Activated T-cell treated with anti-CD3 and anti-CD28 coated beads, Interleukin-2, amount 50 U/mL, for 48 hours (primary cell): Measurements from ENCODE around the gene C1QTNF12.

Experiments used
- DNase-seq, 2 experiments: peaks; one replicate each; pipeline ENCODE4 v3.0.0-alpha.2; 2020

C1QTNF12 gene

DNA sequence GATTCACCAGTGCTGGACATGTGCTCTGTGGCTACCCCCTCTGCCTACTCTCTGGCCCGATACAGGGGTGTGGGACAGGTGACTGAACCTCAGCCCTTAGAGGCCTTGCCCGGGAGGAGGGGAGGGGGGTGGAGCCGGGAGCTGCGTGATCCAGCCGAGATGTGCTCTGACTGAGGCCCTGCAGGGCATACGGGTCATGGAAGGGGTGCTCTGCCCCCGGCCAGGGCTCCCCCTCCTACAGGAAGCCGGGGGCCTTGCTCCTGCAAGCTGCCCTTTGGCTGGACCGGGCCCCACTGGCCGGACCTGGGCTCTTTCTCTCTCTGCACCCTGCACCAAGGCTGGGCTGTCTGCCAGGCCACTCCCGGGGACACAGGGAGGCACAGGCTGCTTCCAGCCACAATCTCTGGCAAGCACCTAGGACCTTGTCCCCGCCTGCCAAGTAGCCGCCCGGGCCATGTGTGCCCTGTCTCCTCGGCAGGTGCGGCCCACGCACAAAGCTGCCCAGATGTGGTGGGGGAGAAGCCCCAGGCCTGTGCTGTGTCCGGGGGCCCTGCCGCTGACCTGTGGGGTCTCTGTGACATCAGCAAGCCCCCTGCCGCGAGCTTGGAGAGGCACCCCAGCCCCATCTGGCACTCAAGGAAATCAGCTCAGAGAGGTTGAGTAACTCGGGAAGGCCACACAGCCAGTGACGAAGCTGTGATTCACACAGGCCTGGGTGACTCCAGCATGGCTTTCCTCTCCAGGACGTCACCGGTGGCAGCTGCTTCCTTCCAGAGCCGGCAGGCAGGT, 35.2 kb upstream of the C1QTNF12 start:
- peak in 1 of 2 experiments; percentile 54 for DNase-seq

DNA sequence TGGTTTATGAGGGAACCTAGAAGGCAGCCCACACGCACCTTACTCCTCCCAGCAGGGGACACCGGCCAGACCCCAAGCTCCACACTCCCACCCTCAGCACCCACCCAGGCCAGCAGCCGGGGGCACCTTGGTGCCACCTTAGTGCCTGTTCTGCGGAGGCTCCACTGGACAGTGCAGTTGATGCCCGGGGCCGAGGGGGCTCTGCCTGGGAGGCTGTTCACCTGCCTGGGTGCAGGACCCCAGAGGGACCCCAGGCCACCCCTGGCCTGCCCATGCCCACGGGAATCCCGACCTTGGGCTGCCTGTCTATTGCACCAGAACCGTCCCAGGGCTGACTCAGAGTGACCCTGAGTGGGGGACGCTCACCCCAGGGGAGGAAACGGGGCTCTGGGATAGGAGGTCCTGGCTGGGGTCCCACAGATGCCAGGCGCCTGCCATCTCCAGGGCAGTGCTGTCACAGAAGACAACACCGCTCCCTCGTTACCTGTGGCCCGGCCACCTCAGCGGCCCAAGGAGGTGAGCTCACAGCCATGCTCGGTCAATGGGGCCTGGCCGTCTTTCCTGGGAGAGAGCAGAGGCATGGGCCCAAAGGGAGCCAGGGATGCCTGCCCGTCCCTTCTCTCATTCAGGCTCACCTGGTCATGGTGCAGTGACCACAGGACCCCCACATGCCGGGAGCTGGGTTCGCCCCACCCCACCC, 34.4 kb upstream of the C1QTNF12 start:
- DNase-seq, result no peak

DNA sequence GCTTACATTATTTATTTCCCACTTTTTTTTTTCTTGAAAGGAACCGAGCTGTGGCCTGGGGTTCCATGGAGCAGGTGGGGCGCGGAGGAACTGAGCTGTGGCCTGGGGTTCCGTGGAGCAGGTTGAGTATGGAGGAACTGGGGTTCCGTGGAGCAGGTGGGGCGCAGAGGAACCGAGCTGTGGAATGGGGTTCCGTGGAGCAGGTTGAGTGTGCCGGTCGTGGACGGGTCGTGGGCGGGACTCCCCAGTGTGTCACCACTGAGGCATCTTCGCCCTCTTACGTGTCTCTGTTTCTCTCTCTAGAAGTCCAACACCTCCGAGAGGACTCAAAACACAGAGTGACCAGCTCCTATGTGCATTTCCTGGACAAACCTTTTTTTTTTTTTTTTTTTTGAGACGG, 32.5 kb upstream of the C1QTNF12 start:
- no peak for DNase-seq

- no peak for DNase-seq
Measured at GRCh38 chr1:1278620-1279019, 32.1 kb upstream of the C1QTNF12 start.

GRCh38 chr1:1275836-1276235, 29.3 kb upstream of the C1QTNF12 start:
- no peak for DNase-seq

GRCh38 chr1:1274931-1275431, 28.5 kb upstream of the C1QTNF12 start:
- no peak for DNase-seq

GRCh38 chr1:1274299-1274930, 27.9 kb upstream of the C1QTNF12 start:
- DNase-seq, result no peak

DNA sequence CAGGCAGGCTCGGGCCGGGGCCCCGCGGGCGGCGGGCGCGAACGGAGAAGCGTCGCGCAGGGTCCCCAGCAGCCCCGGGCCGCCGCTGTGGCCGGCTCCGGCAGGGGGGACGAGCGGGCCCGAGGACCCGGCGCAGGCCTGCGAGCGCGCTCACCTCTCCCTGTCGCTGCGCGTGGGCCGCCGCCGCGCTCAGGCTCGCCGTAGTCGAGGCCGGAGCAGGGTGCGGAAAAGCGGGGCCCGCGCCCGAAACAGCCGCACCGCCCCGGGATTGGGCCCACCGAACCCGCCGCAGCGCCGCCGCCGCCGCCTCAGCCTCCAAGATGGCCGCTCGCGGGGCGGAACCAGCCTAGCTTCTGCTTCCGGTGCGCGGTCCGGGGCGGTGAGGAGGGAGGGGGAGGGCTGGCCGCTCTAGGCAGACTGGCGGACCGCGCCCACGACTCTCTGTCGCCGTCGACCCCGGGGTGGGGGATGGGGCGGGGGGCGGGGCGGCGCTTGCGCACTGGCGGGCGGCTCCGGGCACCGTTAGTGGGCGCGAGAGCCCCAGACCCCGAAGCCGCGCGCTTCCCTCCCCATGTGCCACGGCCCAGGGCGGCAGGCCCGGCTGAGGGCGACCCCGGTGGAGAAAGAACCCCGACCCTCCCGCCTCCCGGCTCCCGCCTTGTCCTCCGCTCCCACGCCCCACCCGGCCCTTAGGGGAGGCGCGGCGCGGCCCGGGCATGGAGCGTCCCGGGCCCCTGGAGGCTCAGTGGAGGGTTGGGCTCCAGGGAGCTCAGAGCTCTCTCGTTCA, 27.2 kb upstream of the C1QTNF12 start, which contains the start of gene UBE2J2:
UBE2J2 (minus strand) TSS at position 343 of the 787 bp plus-strand sequence. CDS start 5,862 bp downstream, outside the sequence.
- peak; percentile 94 to 96 for DNase-seq

DNA sequence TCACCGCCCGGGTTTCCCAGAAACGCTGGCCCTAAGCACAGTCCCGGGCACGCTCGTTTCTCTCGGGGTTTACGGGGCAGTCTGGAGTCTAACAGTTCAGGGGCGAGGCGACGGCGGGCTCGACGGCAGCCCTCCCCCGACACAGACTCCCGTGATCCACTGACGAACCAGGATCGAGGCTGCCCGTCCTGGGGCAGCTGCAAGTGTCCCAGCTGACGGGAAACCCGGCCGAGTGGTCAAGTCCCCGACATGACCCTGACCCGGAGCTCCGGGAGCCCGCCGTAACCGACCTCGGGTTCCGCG, 26.6 kb upstream of the C1QTNF12 start:
- DNase-seq, result no peak

DNA sequence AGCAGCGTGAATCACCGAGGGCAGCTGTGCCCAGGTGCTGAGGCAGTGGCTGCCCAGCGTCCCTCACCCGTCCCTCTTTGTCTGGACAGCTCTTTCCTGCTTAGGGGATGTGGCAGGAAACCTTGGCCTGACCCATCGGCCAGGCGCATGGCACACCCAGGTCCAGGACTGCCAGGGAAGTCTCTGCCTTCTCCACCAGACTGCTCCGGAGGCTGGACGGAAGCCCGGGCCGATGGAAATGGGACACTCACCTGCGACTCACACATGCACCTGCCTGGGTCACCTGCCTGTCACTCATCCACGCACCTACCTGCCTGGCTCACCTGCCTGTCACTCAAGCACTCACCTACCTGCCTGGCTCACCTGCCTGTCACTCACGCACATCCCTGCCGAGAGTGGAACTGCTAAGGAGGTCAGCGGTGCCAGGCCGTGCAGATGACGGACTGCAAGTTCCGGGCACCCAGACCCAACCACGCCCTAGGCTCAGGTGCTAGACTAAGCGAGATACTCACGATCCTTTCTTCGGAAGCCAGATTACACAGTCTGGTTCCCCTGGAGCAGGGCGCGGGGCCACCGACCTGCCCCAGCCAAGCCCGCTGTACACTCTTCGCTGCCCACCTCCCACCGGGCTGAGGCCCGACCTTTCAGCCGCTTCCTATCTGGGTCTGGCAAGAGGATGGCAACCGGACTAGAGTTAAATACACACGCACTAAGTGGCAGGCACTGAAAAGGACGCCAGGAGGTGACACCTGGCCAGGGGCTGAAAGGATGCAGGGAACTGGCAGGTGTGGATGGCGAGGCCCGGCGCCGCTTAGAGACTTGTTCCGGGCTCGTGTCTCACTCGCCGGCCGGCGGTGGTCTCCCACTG, 26.1 kb upstream of the C1QTNF12 start:
- no peak for DNase-seq

- no peak for DNase-seq
Measured at GRCh38 chr1:1270813-1271212, 24.3 kb upstream of the C1QTNF12 start.

DNA sequence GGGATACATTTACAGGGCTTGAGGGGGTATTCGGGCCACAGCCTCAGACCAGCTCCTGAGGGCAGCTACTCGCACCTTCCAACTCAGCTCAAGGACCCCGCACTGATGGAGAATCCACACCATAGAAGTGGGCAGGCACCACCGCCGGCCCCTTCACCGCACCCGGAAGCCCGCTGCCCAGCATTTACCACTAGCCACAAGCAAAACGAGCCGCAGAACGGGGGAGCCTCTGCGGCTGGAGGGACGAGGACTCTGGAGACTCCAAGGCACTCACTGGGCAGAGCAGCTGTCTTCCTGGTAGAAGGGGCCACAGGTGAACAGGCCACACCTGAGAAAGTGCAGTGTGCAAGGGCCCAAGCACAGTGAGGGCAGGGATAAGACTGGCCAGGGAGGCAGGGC, 21.8 kb upstream of the C1QTNF12 start:
- no peak for DNase-seq

- no peak for DNase-seq
Measured at GRCh38 chr1:1267488-1268283, 21.2 kb upstream of the C1QTNF12 start.

DNA sequence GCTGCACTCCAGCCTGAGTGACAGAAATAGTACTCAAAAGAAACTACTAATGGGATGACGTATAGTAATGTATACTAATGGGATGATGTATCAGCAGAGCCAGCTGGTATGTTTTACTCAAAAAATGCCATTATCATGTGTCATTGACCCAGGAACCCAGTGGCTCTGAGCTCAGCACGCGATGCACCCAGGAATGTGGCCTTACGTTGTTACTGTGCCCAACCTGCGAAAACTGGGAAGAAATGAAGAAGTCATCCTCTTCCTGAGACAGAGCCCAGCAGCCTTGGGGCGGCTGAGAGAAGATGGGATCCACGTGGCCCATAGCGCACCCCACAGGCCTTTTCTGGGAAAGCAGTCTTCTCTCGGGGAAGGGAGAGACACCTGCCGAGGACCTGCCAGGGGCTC, 18.3 kb upstream of the C1QTNF12 start:
- DNase-seq, result peak in 1 of 2 experiments; percentile 46

DNA sequence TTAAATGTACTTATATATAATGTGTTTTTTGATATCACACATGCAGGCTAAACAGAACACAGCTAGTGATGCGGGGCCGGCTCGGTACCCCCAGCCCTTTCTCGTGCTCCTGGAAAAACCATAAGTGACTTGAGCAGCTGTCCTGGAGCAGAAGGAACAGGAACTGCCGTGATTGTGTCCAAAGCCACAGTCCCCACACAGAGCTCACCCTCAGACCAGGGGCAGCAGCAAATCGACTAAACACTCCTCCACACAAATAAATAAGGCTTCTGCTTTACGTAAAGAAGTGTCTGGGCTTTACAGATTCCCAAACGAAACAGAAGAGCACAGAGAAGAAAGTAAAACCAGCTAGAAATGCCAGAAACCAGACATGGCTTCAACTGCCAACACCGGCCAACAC, 17.5 kb upstream of the C1QTNF12 start:
- DNase-seq, result no peak

GRCh38 chr1:1262758-1263157, 16.2 kb upstream of the C1QTNF12 start:
- DNase-seq, result no peak

GRCh38 chr1:1262071-1262470, 15.5 kb upstream of the C1QTNF12 start:
- no peak for DNase-seq

DNA sequence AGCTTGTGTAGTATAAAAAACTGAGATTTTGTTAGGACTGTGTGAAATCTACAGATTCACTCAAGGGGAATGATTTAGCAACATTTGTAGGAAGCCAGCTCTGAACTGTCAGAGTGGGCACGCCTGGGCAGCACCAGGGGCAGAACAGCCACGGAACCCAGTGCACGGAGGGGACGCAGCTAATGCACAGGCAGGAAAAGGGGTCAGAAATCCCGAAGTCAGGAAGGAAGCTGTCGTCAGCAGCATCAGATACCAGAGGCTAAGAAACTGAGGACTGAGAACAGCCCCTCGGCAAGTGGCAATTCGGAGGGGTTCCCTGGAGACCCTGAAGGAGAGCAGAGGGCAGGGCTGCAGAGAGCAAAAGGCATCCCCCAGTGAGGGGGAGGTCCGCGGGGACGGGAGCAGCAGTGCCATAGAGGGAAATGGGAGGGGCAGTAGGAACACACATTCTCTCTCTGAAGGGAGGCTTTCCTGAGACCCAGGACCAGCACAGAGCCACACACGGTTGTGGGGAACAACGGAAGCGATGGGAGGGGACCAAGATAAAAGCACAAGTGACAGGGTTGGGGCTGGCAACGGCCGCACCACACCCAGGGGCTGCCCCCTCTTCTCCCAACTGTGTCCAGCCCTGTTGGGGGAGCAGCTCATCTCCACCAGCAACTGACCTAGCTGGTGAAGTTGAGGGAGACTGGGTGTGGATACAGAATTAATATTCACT, 14.5 kb upstream of the C1QTNF12 start:
- DNase-seq, result no peak

GRCh38 chr1:1259951-1260600, 13.6 kb upstream of the C1QTNF12 start:
- no peak for DNase-seq

DNA sequence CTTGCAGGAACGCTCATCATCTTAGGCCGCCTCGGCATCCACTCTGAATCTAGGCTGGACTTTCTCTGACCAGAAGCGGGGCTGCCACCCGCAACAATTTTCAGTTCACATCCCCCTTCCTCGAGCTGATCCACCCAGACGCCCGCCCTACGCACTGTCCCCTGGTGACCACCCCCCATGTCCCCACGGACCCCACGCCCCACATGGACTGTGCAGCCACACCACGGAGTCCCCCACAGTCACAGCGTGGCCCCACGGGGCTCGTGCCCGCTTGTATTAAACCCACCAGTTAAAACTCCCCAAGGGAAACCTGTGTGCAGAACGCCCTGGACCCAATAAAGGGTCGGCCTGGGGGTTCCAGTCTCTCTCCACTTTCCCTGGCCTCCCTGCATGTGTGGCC, 13.0 kb upstream of the C1QTNF12 start:
- no peak for DNase-seq
